HepG2 (cell line): Measurements from ENCODE around the gene TUBB3. TPM values are rescaled to one million over a fixed set of nuclear protein-coding genes. Genes with fewer than 3 reads are reported as not detected.

ENCODE experiments used
- YEATS2 ChIP-seq: sonication (generic); formaldehyde crosslinking; IDR thresholded peaks from 2 replicates; pipeline ENCODE4 v1.4.0; 2020; ENCODE audit warnings: missing genetic modification reagents, borderline replicate concordance
- ZNF329 ChIP-seq: sonication (generic); formaldehyde crosslinking; IDR thresholded peaks from 2 replicates; pipeline ENCODE4 v1.9.0; 2021; ENCODE audit warnings: low read depth, mild to moderate bottlenecking, missing genetic modification reagents
- ZNF335 ChIP-seq: sonication (generic); formaldehyde crosslinking; IDR thresholded peaks from 2 replicates; pipeline ENCODE4 v1.4.0; 2020; ENCODE audit warnings: missing genetic modification reagents
- ZNF337 ChIP-seq: sonication (generic); formaldehyde crosslinking; IDR thresholded peaks from 2 replicates; pipeline ENCODE4 v1.5.1; 2020; ENCODE audit warnings: missing genetic modification reagents, low read depth, mild to moderate bottlenecking, borderline replicate concordance
- ZNF510 ChIP-seq: sonication (generic); formaldehyde crosslinking; IDR thresholded peaks from 2 replicates; pipeline ENCODE4 v1.4.0; 2020; ENCODE audit warnings: low read depth, mild to moderate bottlenecking, missing genetic modification reagents
- ZNF577 ChIP-seq: sonication (generic); formaldehyde crosslinking; IDR thresholded peaks from 2 replicates; pipeline ENCODE4 v1.4.0; 2020; ENCODE audit warnings: mild to moderate bottlenecking, low read depth, missing genetic modification reagents, borderline replicate concordance
- ZNF777 ChIP-seq: sonication (generic); formaldehyde crosslinking; IDR thresholded peaks from 2 replicates; pipeline ENCODE4 v1.4.0; 2020; ENCODE audit warnings: missing genetic modification reagents
- polyA plus RNA-seq, 8 experiments: library from polyadenylated mRNA; depleted of rRNA in 3 of 8; stranded (reverse) in 7 of 8; unstranded in 1 of 8; fragments of >200 nt; fragmentation: Illumina TruSeq in 4 of 8; extraction: Trizol in 4 of 8; gene quantifications; 2 replicates each; pipeline versions ENCODE4 v1.2.1 to v1.2.3, GENCODE V29; 2011 to 2016; ENCODE audit warnings: low read depth in 4 of 8, missing spikeins in 1 of 8, mixed read lengths in 1 of 8; ENCODE audit not compliant: insufficient read depth in 1 of 8
- total RNA-seq, 5 experiments: library from RNA; depleted of rRNA; stranded (reverse); fragments of >200 nt; fragmentation: Illumina TruSeq; extraction: Trizol; gene quantifications; 2 replicates each; pipeline ENCODE4 v1.2.3, GENCODE V29; 2016; ENCODE audit warnings: low read depth in 1 of 5
- TF ChIP-seq, protein P1 (sequence below): sonication (generic); formaldehyde crosslinking; IDR thresholded peaks from 2 replicates; pipeline ENCODE4 v1.5.1; 2020; ENCODE audit warnings: missing genetic modification reagents, mild to moderate bottlenecking, borderline replicate concordance
- TF ChIP-seq, protein P2 (sequence below): sonication (generic); formaldehyde crosslinking; IDR thresholded peaks from 2 replicates; pipeline ENCODE4 v1.5.0; 2020; ENCODE audit warnings: missing genetic modification reagents
- TF ChIP-seq, protein P3 (sequence below): sonication (generic); formaldehyde crosslinking; IDR thresholded peaks from 2 replicates; pipeline ENCODE4 v1.8.1; 2023; ENCODE audit warnings: mild to moderate bottlenecking, moderate library complexity, missing genetic modification reagents
- TF ChIP-seq, protein P4 (sequence below): sonication (generic); formaldehyde crosslinking; IDR thresholded peaks from 2 replicates; pipeline ENCODE4 v1.4.0; 2020; ENCODE audit warnings: missing genetic modification reagents
- TF ChIP-seq, protein P5 (sequence below): sonication (generic); formaldehyde crosslinking; IDR thresholded peaks from 2 replicates; pipeline ENCODE4 v1.4.0; 2020; ENCODE audit warnings: mild to moderate bottlenecking, missing genetic modification reagents

TUBB3 gene
- total and polyA plus RNA-seq, 2 of the 13 experiments (the other 11 are each of a cell fraction or from before 2014, with no cell fraction given), result 110 to 185 TPM

DNA sequence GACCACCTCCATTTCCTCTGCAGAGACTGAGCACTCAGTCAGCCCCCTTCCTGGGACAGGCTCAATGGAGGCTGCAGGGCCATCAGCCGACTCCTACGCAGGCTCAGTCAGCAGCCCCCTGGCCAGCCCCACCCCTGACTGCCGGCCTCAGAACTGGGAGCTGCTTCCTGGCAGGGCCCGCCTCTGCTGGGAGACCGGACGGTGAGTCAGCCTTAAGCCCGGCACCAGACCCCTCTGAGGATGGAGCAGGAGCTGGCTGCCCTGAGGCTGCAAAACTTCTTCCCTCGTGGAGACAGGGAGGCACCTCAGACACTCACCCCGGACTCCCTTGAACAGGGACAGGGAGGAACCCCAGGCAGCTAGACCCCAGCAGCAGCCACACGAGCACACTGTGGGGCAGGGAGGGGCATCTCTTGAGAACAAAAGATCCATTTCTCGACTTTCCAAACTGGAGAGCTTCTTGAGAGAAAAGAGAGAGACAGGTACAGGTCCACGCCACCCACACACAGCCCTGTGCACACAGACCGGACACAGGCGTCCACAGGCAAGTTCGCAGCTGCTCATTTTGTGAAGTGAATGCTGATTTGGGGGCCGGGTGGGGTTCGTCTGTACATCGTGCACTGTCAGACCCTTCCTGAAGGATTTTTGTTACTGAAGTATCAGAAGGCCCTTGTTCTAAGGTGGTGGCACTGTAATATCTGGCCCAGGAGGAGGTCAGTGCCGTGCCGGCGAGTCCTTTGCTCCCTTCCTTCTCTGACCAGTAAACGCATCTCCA is 1.3 kb upstream of the TUBB3 start (continued):
- TF ChIP-seq, protein P1, sequence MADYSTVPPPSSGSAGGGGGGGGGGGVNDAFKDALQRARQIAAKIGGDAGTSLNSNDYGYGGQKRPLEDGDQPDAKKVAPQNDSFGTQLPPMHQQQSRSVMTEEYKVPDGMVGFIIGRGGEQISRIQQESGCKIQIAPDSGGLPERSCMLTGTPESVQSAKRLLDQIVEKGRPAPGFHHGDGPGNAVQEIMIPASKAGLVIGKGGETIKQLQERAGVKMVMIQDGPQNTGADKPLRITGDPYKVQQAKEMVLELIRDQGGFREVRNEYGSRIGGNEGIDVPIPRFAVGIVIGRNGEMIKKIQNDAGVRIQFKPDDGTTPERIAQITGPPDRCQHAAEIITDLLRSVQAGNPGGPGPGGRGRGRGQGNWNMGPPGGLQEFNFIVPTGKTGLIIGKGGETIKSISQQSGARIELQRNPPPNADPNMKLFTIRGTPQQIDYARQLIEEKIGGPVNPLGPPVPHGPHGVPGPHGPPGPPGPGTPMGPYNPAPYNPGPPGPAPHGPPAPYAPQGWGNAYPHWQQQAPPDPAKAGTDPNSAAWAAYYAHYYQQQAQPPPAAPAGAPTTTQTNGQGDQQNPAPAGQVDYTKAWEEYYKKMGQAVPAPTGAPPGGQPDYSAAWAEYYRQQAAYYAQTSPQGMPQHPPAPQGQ (CRISPR knock-in tag), result no peak
- TF ChIP-seq, protein P2, sequence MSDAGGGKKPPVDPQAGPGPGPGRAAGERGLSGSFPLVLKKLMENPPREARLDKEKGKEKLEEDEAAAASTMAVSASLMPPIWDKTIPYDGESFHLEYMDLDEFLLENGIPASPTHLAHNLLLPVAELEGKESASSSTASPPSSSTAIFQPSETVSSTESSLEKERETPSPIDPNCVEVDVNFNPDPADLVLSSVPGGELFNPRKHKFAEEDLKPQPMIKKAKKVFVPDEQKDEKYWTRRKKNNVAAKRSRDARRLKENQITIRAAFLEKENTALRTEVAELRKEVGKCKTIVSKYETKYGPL (CRISPR knock-in tag), result peak; percentile 56; the same call in 1 of the 2 replicates
- TF ChIP-seq ZNF777 (CRISPR knock-in tag), result no peak; the same call in 1 of the 2 replicates
- no peak for TF ChIP-seq ZNF577
- TF ChIP-seq ZNF329, result peak; percentile 66
- TF ChIP-seq, protein P3, sequence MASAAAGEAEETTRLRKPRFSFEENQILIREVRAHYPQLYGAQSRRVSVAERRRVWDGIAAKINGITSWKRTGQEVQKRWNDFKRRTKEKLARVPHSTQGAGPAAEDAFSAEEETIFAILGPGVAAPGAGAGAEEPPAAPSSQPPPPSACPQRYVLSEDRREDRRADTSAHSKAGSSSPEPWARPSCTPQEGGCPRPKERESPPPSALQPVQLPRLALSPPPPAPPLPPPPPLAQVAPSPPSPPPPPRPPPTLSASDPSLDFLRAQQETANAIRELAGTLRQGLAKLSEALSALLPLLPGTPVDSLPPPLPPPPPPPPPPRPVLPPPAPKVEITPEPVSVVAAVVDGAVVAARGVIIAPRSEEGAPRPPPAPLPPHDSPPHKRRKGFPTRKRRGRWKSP (CRISPR knock-in tag), result peak; percentile 93
- TF ChIP-seq, protein P4, sequence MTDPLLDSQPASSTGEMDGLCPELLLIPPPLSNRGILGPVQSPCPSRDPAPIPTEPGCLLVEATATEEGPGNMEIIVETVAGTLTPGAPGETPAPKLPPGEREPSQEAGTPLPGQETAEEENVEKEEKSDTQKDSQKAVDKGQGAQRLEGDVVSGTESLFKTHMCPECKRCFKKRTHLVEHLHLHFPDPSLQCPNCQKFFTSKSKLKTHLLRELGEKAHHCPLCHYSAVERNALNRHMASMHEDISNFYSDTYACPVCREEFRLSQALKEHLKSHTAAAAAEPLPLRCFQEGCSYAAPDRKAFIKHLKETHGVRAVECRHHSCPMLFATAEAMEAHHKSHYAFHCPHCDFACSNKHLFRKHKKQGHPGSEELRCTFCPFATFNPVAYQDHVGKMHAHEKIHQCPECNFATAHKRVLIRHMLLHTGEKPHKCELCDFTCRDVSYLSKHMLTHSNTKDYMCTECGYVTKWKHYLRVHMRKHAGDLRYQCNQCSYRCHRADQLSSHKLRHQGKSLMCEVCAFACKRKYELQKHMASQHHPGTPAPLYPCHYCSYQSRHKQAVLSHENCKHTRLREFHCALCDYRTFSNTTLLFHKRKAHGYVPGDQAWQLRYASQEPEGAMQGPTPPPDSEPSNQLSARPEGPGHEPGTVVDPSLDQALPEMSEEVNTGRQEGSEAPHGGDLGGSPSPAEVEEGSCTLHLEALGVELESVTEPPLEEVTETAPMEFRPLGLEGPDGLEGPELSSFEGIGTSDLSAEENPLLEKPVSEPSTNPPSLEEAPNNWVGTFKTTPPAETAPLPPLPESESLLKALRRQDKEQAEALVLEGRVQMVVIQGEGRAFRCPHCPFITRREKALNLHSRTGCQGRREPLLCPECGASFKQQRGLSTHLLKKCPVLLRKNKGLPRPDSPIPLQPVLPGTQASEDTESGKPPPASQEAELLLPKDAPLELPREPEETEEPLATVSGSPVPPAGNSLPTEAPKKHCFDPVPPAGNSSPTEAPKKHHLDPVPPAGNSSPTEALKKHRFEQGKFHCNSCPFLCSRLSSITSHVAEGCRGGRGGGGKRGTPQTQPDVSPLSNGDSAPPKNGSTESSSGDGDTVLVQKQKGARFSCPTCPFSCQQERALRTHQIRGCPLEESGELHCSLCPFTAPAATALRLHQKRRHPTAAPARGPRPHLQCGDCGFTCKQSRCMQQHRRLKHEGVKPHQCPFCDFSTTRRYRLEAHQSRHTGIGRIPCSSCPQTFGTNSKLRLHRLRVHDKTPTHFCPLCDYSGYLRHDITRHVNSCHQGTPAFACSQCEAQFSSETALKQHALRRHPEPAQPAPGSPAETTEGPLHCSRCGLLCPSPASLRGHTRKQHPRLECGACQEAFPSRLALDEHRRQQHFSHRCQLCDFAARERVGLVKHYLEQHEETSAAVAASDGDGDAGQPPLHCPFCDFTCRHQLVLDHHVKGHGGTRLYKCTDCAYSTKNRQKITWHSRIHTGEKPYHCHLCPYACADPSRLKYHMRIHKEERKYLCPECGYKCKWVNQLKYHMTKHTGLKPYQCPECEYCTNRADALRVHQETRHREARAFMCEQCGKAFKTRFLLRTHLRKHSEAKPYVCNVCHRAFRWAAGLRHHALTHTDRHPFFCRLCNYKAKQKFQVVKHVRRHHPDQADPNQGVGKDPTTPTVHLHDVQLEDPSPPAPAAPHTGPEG (CRISPR knock-in tag), result no peak
- TF ChIP-seq, protein P5, sequence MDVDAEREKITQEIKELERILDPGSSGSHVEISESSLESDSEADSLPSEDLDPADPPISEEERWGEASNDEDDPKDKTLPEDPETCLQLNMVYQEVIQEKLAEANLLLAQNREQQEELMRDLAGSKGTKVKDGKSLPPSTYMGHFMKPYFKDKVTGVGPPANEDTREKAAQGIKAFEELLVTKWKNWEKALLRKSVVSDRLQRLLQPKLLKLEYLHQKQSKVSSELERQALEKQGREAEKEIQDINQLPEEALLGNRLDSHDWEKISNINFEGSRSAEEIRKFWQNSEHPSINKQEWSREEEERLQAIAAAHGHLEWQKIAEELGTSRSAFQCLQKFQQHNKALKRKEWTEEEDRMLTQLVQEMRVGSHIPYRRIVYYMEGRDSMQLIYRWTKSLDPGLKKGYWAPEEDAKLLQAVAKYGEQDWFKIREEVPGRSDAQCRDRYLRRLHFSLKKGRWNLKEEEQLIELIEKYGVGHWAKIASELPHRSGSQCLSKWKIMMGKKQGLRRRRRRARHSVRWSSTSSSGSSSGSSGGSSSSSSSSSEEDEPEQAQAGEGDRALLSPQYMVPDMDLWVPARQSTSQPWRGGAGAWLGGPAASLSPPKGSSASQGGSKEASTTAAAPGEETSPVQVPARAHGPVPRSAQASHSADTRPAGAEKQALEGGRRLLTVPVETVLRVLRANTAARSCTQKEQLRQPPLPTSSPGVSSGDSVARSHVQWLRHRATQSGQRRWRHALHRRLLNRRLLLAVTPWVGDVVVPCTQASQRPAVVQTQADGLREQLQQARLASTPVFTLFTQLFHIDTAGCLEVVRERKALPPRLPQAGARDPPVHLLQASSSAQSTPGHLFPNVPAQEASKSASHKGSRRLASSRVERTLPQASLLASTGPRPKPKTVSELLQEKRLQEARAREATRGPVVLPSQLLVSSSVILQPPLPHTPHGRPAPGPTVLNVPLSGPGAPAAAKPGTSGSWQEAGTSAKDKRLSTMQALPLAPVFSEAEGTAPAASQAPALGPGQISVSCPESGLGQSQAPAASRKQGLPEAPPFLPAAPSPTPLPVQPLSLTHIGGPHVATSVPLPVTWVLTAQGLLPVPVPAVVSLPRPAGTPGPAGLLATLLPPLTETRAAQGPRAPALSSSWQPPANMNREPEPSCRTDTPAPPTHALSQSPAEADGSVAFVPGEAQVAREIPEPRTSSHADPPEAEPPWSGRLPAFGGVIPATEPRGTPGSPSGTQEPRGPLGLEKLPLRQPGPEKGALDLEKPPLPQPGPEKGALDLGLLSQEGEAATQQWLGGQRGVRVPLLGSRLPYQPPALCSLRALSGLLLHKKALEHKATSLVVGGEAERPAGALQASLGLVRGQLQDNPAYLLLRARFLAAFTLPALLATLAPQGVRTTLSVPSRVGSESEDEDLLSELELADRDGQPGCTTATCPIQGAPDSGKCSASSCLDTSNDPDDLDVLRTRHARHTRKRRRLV (CRISPR knock-in tag), result peak; percentile 21; the same call in 1 of the 2 replicates
- TF ChIP-seq ZNF337, result peak; percentile 48; the same call in 1 of the 2 replicates
- peak; percentile 47; the same call in 1 of the 2 replicates for TF ChIP-seq ZNF335
- peak; percentile 35; the same call in 1 of the 2 replicates for TF ChIP-seq YEATS2
- no peak for TF ChIP-seq ZNF510 (CRISPR knock-in tag)
